HFFc6 (cell line): ENCODE results near the gene HNRNPL. TPM values are rescaled to one million over a fixed set of nuclear protein-coding genes. Genes with fewer than 3 reads are reported as not detected.

Experiments
- DNase-seq: peaks from one replicate; pipeline ENCODE4 v3.0.0-alpha.2; 2018
- H3K27ac Mint-ChIP-seq: 2 replicates; pipeline ENCODE4 v1.8.0; 2020; ENCODE audit warnings: mild to moderate bottlenecking, mixed read lengths
- H3K27me3 Mint-ChIP-seq: 2 replicates; pipeline ENCODE4 v1.8.0; 2021; ENCODE audit warnings: mild to moderate bottlenecking, moderate library complexity, mixed read lengths; ENCODE audit not compliant: insufficient read depth
- H3K36me3 Mint-ChIP-seq: 2 replicates; pipeline ENCODE4 v1.8.0; 2021; ENCODE audit warnings: low read depth, mixed read lengths
- H3K4me1 Mint-ChIP-seq: 2 replicates; pipeline ENCODE4 v1.8.0; 2020; ENCODE audit warnings: low read depth, mixed read lengths
- H3K4me3 Mint-ChIP-seq: 2 replicates; pipeline ENCODE4 v1.8.0; 2020; ENCODE audit warnings: mild to moderate bottlenecking, moderate library complexity, mixed read lengths
- H3K9me3 Mint-ChIP-seq: 2 replicates; pipeline ENCODE4 v1.8.0; 2020; ENCODE audit warnings: mild to moderate bottlenecking, mixed read lengths
- total RNA-seq, 6 experiments: library from RNA; stranded (reverse); fragmentation: NEBNext Ultra II Directional; extraction: Animal tissue kit (Norgen Biotek cat#: 25700); gene quantifications; 2 replicates in 1 of 6; 3 replicates in 5 of 6; pipeline ENCODE4 v1.2.3, GENCODE V29; 2021
- TF ChIP-seq, protein P1 (sequence below): fragments of 200-600 bp; sonication (generic); IDR thresholded peaks from 2 replicates; pipeline ENCODE4 v1.5.0; 2021; ENCODE audit warnings: antibody characterized with exemption, mild to moderate bottlenecking

Gene HNRNPL
- total RNA-seq, 6 experiments from 2014 or later = 337 to 467 (median 441) TPM

DNA sequence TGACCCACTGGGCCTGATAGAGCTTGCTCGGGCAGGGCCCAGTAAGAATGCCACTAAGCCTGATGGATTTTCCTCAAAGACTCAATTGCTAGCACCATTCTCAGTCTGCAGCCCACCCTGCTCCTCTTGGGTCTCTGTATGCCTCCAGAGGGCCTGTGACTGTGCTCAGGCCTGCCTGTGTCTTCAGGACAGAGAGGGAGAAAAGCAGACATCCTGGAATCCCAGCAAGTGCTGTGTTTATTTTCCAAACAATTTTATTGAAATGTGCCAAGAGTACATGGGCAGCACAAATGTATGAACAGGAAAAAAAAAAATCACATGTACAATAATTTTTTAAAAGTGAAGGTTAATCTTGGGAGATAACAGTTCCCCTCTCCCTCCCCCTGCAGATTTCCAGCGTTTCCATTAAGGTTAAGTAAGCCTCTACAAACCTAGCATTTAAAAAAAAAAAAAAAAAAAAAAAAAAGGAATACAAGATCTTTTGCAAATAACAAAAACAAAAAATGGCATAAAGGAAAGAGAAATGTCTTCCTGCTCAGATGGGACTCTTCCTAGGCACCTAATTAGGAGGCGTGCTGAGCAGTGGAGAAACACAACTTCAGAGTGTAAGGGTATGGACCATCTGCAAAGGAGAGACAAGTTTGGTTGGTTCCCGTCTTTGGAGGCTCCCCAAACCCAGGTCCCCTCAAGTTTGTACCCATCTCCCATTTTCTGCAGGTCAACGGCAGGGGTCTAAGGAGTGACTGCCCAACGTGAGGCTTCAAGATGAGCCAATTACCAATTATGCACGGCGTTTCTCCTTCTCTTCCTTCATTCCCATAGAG lies 13.4 kb downstream of the HNRNPL start:
- TF ChIP-seq, protein P1, sequence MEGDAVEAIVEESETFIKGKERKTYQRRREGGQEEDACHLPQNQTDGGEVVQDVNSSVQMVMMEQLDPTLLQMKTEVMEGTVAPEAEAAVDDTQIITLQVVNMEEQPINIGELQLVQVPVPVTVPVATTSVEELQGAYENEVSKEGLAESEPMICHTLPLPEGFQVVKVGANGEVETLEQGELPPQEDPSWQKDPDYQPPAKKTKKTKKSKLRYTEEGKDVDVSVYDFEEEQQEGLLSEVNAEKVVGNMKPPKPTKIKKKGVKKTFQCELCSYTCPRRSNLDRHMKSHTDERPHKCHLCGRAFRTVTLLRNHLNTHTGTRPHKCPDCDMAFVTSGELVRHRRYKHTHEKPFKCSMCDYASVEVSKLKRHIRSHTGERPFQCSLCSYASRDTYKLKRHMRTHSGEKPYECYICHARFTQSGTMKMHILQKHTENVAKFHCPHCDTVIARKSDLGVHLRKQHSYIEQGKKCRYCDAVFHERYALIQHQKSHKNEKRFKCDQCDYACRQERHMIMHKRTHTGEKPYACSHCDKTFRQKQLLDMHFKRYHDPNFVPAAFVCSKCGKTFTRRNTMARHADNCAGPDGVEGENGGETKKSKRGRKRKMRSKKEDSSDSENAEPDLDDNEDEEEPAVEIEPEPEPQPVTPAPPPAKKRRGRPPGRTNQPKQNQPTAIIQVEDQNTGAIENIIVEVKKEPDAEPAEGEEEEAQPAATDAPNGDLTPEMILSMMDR = no peak
- Mint-ChIP-seq H3K9me3 (no peaks in the 10 kb centered on the region), H3K4me3 (peak overlapping the region; percentile 79), H3K27ac (peak overlapping the region; percentile 92), H3K4me1 (peaks cover 83% of the 10 kb centered on the region), H3K27me3 (peaks cover 8% of the 10 kb centered on the region), H3K36me3 (peaks cover 54% of the 10 kb centered on the region)
- no peak for DNase-seq

- Mint-ChIP-seq H3K27ac (peak overlapping the region; percentile 58), H3K9me3 (no peaks in the 10 kb centered on the region), H3K4me3 (peak overlapping the region; percentile 5; the same call in 1 of the 2 replicates), H3K4me1 (peaks cover 85% of the 10 kb centered on the region), H3K27me3 (peaks cover 6% of the 10 kb centered on the region), H3K36me3 (peaks cover 46% of the 10 kb centered on the region)
- no peak for DNase-seq
- TF ChIP-seq, protein P1 = no peak
These were observed 15.2 kb downstream of the HNRNPL start for GRCh38 chr19:38834590-38834989.

- peaks cover 81% of the 10 kb centered on the region for H3K4me1 Mint-ChIP-seq
- H3K4me3 Mint-ChIP-seq = no peak overlapping the region
- H3K27me3 Mint-ChIP-seq = peaks cover 6% of the 10 kb centered on the region
- no peaks in the 10 kb centered on the region for H3K9me3 Mint-ChIP-seq
- no peak for DNase-seq
- TF ChIP-seq, protein P1 = no peak
- peaks cover 41% of the 10 kb centered on the region for H3K36me3 Mint-ChIP-seq
- H3K27ac Mint-ChIP-seq = peak overlapping the region; percentile 63
These were observed 15.7 kb downstream of the HNRNPL start for GRCh38 chr19:38834104-38834490.

DNA sequence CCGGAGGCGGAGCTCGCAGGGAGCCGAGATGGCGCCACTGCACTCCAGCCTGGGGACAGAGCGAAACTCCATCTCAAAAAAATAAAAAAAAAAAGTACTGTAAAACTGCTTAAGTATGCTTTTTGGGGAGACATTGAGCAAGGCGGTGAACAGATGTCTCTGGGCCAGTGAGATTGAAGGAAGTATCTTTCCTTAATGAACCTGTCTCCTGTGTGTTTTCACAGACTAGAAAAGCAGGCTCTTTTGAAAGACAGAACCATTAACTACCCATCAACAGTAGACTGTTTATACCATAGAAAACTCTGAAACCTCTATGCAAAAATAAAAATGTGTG lies 16.7 kb downstream of the HNRNPL start:
- Mint-ChIP-seq H3K9me3 (no peaks in the 10 kb centered on the region), H3K4me3 (no peak overlapping the region), H3K27me3 (peaks cover 6% of the 10 kb centered on the region), H3K27ac (peak overlapping the region; percentile 7; the same call in 1 of the 2 replicates), H3K4me1 (peaks cover 70% of the 10 kb centered on the region), H3K36me3 (peaks cover 35% of the 10 kb centered on the region)
- DNase-seq = no peak
- TF ChIP-seq, protein P1 = no peak

GRCh38 chr19:38831142-38831605 lies 18.6 kb downstream of the HNRNPL start:
- DNase-seq = peak; percentile 92
- peak overlapping the region; percentile 94 for H3K27ac Mint-ChIP-seq
- peaks cover 27% of the 10 kb centered on the region for H3K36me3 Mint-ChIP-seq

More at GRCh38 chr19:38831142-38831605, 18.6 kb downstream of the HNRNPL start:
- H3K9me3 Mint-ChIP-seq = no peaks in the 10 kb centered on the region
- peak overlapping the region; percentile 87 for H3K4me3 Mint-ChIP-seq
- TF ChIP-seq, protein P1 = no peak
- peaks cover 52% of the 10 kb centered on the region for H3K4me1 Mint-ChIP-seq
- H3K27me3 Mint-ChIP-seq = no peaks in the 10 kb centered on the region
